Esophagus muscularis mucosa (tissue), 3 donors: Measurements from ENCODE around the gene MBNL3.

Experiments used
- POLR2A ChIP-seq: fragments of 450-650 bp; IDR thresholded peaks from one replicate; pipeline ENCODE4 v1.6.1; 2017; ENCODE audit warnings: antibody characterized with exemption, moderate library complexity, mild to moderate bottlenecking, low read depth
- TF ChIP-seq, protein P1 (sequence below), 3 experiments: fragments of 200-600 bp in 2 of 3; fragments of 450-650 bp in 1 of 3; sonication (generic) in 2 of 3; IDR thresholded peaks; one replicate each; pipeline ENCODE4 v1.5.1; 2017 to 2019; ENCODE audit warnings: antibody characterized with exemption in 3 of 3, mild to moderate bottlenecking in 2 of 3, moderate library complexity in 1 of 3

DNA sequence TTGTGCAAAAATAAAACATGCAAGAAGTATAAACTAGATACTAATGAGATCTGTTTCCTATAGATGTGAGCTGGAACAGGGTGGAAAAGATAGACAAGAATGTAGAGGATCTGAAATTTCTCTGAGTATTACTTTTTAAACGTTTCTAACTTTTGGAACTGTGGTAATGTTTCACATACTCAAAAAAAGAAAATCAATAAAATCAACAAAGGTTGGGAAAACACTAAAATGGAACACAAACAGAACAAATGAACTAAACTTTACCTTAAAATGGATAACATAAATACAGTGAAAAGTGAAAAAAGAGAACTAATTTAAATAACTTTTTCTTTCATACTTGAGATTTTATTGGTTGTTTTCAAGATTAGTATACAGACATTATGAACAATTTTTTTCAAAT lies 32.0 kb upstream of the MBNL3 start:
- TF ChIP-seq, protein P1, sequence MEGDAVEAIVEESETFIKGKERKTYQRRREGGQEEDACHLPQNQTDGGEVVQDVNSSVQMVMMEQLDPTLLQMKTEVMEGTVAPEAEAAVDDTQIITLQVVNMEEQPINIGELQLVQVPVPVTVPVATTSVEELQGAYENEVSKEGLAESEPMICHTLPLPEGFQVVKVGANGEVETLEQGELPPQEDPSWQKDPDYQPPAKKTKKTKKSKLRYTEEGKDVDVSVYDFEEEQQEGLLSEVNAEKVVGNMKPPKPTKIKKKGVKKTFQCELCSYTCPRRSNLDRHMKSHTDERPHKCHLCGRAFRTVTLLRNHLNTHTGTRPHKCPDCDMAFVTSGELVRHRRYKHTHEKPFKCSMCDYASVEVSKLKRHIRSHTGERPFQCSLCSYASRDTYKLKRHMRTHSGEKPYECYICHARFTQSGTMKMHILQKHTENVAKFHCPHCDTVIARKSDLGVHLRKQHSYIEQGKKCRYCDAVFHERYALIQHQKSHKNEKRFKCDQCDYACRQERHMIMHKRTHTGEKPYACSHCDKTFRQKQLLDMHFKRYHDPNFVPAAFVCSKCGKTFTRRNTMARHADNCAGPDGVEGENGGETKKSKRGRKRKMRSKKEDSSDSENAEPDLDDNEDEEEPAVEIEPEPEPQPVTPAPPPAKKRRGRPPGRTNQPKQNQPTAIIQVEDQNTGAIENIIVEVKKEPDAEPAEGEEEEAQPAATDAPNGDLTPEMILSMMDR (IDR thresholded peaks at IDR 0.05): no peak
- TF ChIP-seq POLR2A: no peak
